Embryonic facial prominence (tissue), 1 donor: Measurements from ENCODE around the gene UROC1.

Experiments
- DNase-seq: peaks from one replicate; pipeline ENCODE4 v3.0.0-alpha.2; 2016; ENCODE audit errors: extremely low spot score

The UROC1 gene

GRCh38 chr3:126517291-126517951 lies at the start of gene UROC1:
UROC1 (minus strand) TSS chr3:126517773; CDS start chr3:126517719, 54 bp downstream.
- DNase-seq = no peak

GRCh38 chr3:126562737-126563276 lies 45.2 kb upstream of the UROC1 start:
- DNase-seq = no peak

- DNase-seq = no peak
Observed at GRCh38 chr3:126558336-126559071, 40.9 kb upstream of the UROC1 start, which contains the start of gene C3orf22. C3orf22 (minus strand) TSS chr3:126558932; CDS start chr3:126553390, 5,542 bp downstream.

GRCh38 chr3:126557761-126558160 lies 40.2 kb upstream of the UROC1 start:
- DNase-seq = no peak

GRCh38 chr3:126557415-126557745 lies 39.8 kb upstream of the UROC1 start:
- no peak for DNase-seq

GRCh38 chr3:126556637-126557414 lies 39.3 kb upstream of the UROC1 start:
- no peak for DNase-seq

GRCh38 chr3:126555795-126556636 lies 38.4 kb upstream of the UROC1 start:
- no peak for DNase-seq

- DNase-seq = no peak
Observed at GRCh38 chr3:126554560-126555525, 37.3 kb upstream of the UROC1 start.

GRCh38 chr3:126553284-126554084 lies 35.9 kb upstream of the UROC1 start:
- no peak for DNase-seq

GRCh38 chr3:126552688-126553283 lies 35.2 kb upstream of the UROC1 start:
- DNase-seq = no peak

GRCh38 chr3:126551839-126552687 lies 34.5 kb upstream of the UROC1 start:
- DNase-seq = no peak

- no peak for DNase-seq
Observed at GRCh38 chr3:126551121-126551838, 33.7 kb upstream of the UROC1 start.

GRCh38 chr3:126550488-126551051 lies 33.0 kb upstream of the UROC1 start:
- DNase-seq = no peak

GRCh38 chr3:126549861-126550487 lies 32.4 kb upstream of the UROC1 start:
- no peak for DNase-seq

- DNase-seq = no peak
Observed at GRCh38 chr3:126548556-126549466, 31.2 kb upstream of the UROC1 start.
